Measurements from ENCODE around the gene NIT1.
A peak's percentile ranks its signal among the peaks of the same experiment; 100 is the strongest.
"Not testable (repeated sequence)": the region's sequence is repeated elsewhere in the genome, so short reads cannot be mapped to it uniquely, and the experiment has no call there.

NIT1 gene

DNA sequence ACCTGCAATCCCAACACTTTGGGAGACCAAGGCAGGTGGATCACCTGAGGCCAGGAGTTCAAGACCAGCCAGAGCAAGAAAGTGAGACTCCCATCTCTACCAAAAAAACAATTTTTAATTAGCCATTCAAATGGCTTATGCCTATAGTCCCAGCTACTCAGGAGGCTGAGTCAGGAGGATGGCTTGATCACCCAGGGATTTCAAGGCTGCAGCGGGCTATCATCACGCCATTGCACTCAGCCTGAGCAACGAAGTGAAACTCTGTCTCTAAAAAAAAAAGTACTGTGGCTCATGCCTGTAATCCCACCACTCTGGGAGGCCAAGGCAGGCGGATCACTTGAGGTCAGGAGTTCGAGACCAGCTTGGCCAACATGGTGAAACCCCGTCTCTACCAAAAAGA, 1.9 kb upstream of the NIT1 start:
- not testable (repeated sequence) for DNase-seq

GRCh38 chr1:161119092-161119903, 1.4 kb downstream of the NIT1 start:
- DNase-seq = no peak

DNA sequence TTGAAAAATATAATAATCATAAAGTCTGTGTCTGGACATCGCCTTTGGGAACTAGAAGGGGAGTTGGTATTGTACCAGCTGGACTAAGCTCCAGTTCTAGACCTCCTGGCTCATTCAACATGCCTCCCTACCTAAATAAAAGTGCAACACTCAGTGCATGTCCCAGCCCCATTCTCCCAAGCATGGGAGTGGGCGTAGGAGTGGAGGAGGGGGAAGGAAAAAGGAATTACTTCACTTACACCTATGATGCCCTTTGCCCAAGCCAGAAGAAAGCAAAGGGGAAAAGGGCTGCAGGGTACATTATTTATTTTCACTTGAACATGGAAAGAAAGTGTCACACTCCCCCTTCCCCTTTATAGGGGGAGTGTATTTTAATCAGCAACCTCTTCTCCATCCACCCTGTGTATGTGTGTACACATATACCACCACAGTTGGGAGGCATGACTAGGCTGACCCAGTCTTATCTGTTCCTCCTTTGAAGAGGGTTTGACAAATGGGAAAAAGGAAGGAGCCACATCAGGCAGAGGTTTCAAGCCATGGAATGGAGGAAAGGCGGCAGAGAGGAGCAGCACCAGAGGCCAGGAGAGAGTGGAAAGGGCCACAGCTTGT, 3.2 kb downstream of the NIT1 start:
- no peak for DNase-seq

DNA sequence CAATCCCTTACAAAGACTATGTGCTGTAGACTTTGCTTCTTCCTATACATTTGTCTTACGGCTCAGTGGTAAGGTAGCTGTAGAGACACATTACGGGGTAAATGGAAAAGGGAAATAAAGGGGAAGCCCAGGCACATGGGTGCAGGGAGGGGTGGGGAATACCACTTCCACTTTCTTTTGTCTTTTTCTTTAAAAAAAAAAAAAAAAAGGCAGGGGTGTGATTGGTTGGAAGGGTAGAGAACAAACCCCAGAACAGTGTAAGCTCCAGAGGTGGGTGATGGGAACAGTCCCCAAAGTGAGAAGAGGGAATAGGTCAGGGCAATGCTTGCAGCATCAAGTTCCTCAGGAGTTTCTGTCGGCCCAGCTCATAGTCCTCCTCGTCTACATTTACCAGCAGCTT, 3.9 kb downstream of the NIT1 start:
- no peak for DNase-seq

DNA sequence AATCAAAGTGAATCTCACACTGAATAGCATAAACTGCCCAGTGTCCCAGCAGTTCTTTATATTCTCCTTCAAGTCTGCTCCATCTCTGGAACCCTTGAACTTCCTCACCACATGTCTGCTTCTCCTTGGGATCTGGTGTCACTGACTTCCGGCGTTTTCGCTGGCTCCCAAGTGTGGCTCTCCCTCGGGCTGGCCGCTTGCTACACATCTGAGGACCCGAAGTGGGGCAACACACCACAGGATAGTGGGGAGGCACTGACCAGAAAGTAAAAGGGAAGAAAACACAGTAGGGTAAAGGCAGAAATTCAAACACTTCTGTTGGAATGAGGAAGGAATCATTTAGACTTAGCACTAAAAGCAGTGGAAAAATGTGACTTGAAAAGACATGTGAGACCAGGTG, 5.1 kb downstream of the NIT1 start:
- no peak for DNase-seq

- DNase-seq = no peak
Observed at GRCh38 chr1:161127649-161128048, 9.7 kb downstream of the NIT1 start.

DNA sequence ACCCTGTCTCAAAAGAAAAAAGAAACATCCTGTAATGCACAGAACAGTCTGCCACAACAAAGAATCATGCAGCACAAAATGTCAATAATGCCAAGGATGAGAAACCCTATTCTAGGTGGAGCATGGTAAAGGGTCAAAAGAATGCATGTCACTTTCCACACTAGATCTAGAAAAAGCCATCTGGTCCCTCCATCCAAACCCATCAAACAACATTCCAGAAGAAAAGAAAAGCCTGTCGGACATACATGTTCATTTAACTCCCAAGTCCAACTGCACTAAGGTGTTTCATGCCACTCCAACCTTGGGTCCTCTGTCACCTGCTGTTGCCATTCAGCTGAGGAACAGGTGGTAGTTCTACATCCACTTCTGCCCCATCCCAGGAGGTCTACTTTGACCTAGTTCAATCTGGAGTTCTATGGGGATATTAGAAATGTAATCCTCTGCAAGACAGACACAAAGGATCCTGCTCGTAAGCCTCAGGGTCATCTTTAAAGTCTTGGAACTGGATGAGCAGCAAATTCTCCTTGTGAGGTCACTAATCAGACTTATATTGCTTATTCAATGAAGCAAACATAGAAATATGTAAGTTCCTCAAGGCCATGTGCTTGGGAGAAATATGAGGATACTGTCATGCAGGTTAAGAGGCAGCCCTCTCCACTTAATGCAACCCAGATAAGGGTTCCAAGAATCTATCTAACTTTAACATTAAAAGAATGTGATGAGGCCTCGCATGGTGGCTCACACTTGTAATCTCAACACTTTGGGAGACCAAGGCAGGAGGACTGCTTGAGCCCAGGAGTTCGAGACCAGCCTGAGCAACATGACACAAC, 10.9 kb downstream of the NIT1 start:
- no peak for DNase-seq

GRCh38 chr1:161130266-161130665, 12.4 kb downstream of the NIT1 start:
- no peak for DNase-seq

GRCh38 chr1:161131523-161132409, 13.9 kb downstream of the NIT1 start:
- DNase-seq = no peak

DNA sequence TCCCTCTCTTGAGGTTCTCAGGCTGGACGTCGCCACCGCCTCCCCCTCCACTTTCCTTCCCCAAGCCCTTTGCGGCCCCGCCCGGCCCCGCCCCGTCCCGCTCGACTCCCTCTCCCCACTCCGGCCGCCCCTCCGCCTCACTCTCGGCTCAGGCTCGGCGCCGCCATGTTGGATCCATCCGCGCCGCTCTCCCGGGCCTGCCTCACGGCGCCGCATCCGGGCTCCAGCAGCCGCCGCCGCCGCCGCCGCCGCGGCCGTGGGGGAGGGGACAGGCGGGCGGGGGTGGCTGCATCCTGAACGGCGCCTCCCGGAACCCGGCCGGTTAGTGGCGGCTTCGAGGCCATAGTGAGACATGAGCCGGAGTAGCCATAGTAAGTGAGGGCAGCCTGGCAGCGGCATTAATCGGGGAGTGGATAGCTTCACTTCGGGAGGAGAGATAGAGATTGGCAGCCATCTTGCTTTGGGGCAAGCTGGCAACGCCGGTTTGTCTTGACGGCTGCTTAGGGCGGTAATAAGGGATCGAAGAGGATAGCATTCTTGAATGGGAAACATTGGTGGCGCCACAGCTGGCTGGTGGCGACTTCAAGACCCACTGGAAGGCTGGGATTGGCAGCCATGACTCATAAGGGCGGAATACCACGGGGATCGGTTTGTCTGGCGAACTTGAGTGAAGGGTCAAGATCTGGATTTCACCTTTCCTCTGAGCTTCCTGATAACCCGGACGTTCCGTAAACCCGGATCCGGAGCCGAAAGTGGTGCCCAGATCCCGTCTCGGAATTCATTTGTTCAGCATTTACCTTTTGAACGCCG, 14.7 kb downstream of the NIT1 start, which contains the start of gene DEDD:
Gene DEDD, minus strand, starts transcription at position 258 of the 810 bp plus-strand sequence. CDS start 8,205 bp downstream, outside the sequence.
- peak; percentile 98 for DNase-seq

- DNase-seq = no peak
Observed at GRCh38 chr1:161133220-161133740, 15.4 kb downstream of the NIT1 start.

DNA sequence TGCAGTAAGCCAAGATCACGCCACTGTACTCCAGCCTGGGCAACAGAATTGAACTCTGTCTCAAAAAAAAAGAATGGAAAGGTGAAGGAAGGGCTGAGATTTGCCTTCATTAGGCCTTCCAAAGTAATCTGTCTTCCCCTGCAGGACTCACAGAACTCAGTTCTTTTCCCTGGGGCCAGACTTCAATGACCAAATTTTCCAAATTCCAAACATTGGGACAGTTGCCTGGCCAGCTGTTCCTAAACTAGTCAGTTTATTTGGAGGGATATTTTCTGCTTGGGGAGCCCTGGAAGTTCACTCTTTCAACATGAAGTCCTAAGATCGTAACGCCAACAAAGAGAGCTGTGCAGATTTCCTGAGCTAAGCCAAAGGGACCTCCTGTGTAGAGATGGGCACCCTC, 20.0 kb downstream of the NIT1 start:
- DNase-seq = no peak

DNA sequence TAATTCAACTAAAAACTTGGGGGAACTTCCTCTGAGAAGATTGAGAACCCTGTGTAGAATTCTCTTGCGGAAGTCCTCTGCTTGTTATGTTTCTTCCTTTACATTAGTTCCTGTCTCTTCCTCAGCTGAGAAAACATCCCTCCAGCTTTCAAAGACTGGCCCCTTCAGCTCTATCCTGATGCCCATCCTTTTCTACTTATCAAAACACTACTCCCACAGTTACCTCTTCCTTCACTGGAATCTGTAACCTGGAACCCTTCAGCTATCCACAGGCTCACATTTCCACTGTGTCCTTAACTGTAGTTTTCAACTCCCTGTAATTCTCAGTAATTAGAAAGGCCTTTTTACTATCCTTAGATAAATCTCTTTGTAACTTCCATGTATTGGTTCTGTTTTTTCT, 20.5 kb downstream of the NIT1 start:
- no peak for DNase-seq

DNA sequence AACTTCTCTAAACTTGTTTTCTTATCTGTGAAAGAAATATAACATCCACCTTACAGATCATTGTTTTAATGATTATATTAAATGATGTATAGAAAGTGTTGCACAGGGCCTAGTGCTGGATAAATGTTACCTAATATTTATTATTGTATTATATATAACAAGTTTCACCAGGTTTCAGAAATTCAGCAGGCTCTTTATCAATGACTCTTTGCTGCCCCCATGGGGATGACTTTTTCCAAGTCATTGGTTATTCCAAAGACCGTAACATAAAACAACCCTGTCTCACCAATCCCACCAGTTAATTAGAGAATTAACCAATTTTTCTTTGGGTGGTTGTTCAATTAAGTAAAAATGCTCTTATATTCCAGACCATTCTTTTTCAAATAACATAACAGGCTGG, 21.9 kb downstream of the NIT1 start:
- DNase-seq = no peak

DNA sequence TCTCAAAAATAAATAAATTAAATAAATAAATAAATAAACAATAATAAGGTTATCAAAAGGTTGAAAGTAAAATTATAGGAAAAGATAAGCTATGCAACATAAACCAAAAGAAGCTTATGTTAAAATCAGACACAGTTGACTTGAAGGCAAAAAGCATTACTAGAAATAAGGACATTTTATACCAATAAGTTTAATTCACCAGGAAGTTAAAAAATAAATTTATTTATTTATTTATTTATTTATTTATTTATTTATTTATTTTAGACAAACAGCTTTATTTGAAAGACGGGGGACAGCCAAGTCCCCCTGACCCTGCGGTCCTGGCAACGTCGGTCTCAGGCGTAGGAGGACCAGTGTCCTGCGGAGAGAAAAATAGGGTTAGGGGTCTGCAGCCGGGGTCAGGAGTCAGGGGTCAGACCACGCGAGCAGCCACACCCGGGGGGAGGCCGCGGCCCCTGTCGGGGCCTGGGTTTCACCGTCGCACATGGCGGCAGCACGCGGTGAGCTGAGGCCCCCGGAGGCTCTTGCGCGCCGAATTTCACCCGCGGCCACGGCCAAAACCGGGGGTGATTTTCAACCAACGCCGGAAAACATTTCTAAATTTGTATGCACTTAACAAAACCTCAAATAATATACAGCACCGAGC, 23.0 kb downstream of the NIT1 start:
- DNase-seq = no peak

GRCh38 chr1:161145832-161146231, 27.9 kb downstream of the NIT1 start:
- DNase-seq = no peak

GRCh38 chr1:161153176-161153575, 35.3 kb downstream of the NIT1 start:
- no peak for DNase-seq

- DNase-seq = peak; percentile 93
Observed at GRCh38 chr1:161153682-161154337, 35.9 kb downstream of the NIT1 start, which contains the start of gene UFC1. Gene UFC1, plus strand, starts transcription at chr1:161153978. Its CDS starts 20 bp downstream, at chr1:161153998.

GRCh38 chr1:161157867-161158266, 40.0 kb downstream of the NIT1 start:
- no peak for DNase-seq

DNA sequence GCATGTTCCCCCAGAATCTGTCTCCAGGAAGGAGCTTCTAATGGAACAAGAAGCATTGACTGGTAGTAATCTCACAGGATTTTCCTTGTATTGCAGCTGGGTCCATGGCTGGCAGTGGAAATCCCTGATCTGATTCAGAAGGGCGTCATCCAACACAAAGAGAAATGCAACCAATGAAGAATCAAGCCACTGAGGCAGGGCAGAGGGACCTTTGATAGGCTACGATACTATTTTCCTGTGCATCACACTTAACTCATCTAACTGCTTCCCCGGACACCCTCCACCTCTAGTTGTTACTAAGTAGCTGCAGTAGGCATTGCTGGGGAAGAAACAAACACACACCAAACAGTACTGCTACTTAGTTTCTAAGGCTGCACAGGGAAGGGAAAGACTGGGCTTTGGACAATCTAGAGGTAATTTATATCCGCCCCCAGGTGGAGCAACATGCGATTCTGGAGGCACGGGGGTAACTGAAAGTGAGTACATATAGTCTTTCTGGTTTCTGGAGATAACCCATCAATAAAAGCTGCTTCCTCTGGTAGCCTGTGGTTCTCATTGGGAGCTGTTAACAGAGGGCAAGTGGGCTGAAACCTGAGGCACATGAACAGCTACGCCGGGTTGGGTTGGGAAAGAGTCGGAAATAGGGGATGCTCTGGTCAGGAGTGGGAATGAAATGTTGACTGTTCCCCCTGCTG, 40.6 kb downstream of the NIT1 start:
- no peak for DNase-seq

Data from DMS79 (cell line).